ENCODE data around the gene FSIP2.
A peak's percentile ranks its signal among the peaks of the same experiment; 100 is the strongest.

Gene FSIP2

GRCh38 chr2:185738679-185739472 is at the start of gene FSIP2:
Gene FSIP2, plus strand, starts transcription at chr2:185738804. Its CDS starts 91 bp downstream, at chr2:185738895.
- no peak for FAIRE-seq

GRCh38 chr2:185689906-185690539 is 48.6 kb upstream of the FSIP2 start:
- DNase-seq (ENCODE audit: low spot score): peak; percentile 6
- no peak for FAIRE-seq

More at GRCh38 chr2:185738679-185739472, at the start of gene FSIP2:
- peak; percentile 82 for DNase-seq (ENCODE audit: low spot score)

- FAIRE-seq (no peak), DNase-seq (ENCODE audit: low spot score) (no peak)
Observed at GRCh38 chr2:185695711-185696235, 42.8 kb upstream of the FSIP2 start.

- FAIRE-seq (no peak), DNase-seq (ENCODE audit: low spot score) (no peak)
Observed at GRCh38 chr2:185700883-185701282, 37.7 kb upstream of the FSIP2 start.

GRCh38 chr2:185734658-185735057 is 3.9 kb upstream of the FSIP2 start:
- DNase-seq (ENCODE audit: low spot score) (no peak), FAIRE-seq (no peak)

GRCh38 chr2:185736210-185736609 is 2.4 kb upstream of the FSIP2 start:
- FAIRE-seq: no peak
- DNase-seq (ENCODE audit: low spot score): no peak

GRCh38 chr2:185745864-185746859 is 7.6 kb downstream of the FSIP2 start:
- no peak for FAIRE-seq
- no peak for DNase-seq (ENCODE audit: low spot score)

- no peak for DNase-seq (ENCODE audit: low spot score)
- FAIRE-seq: no peak
Observed at GRCh38 chr2:185757356-185757755, 18.8 kb downstream of the FSIP2 start.

GRCh38 chr2:185771396-185771795 is 32.8 kb downstream of the FSIP2 start:
- FAIRE-seq: no peak
- no peak for DNase-seq (ENCODE audit: low spot score)

- DNase-seq (ENCODE audit: low spot score) (no peak), FAIRE-seq (no peak)
Observed at GRCh38 chr2:185780890-185781289, 42.3 kb downstream of the FSIP2 start.

- DNase-seq (ENCODE audit: low spot score) (no peak), FAIRE-seq (no peak)
Observed at GRCh38 chr2:185782223-185782769, 43.7 kb downstream of the FSIP2 start.

GRCh38 chr2:185785156-185785555 is 46.6 kb downstream of the FSIP2 start:
- no peak for FAIRE-seq
- no peak for DNase-seq (ENCODE audit: low spot score)

GRCh38 chr2:185785851-185786473 is 47.4 kb downstream of the FSIP2 start:
- DNase-seq (ENCODE audit: low spot score) (no peak), FAIRE-seq (no peak)

- no peak for FAIRE-seq
- DNase-seq (ENCODE audit: low spot score): peak; percentile 2
Observed at GRCh38 chr2:185787227-185788145, 48.9 kb downstream of the FSIP2 start.

- no peak for DNase-seq (ENCODE audit: low spot score)
- no peak for FAIRE-seq
Observed at GRCh38 chr2:185790361-185790760, 51.8 kb downstream of the FSIP2 start.

GRCh38 chr2:185793532-185794345 is 55.1 kb downstream of the FSIP2 start:
- no peak for DNase-seq (ENCODE audit: low spot score)
- FAIRE-seq: no peak

- FAIRE-seq: no peak
Observed at GRCh38 chr2:185796758-185797157, 58.2 kb downstream of the FSIP2 start.

GRCh38 chr2:185802926-185803325 is 64.3 kb downstream of the FSIP2 start:
- FAIRE-seq (no peak), DNase-seq (ENCODE audit: low spot score) (no peak)

More at GRCh38 chr2:185796758-185797157, 58.2 kb downstream of the FSIP2 start:
- no peak for DNase-seq (ENCODE audit: low spot score)

- DNase-seq (ENCODE audit: low spot score) (no peak), FAIRE-seq (no peak)
Observed at GRCh38 chr2:185806783-185807182, 68.2 kb downstream of the FSIP2 start.

All from urothelium cell line (cell line).